Measurements from ENCODE around the gene CREB5. TPM values are rescaled to one million over a fixed set of nuclear protein-coding genes. Genes with fewer than 3 reads are reported as not detected.

CREB5 gene
- total RNA-seq, 1 experiment from 2014 or later: 0.49 TPM

- H3K27ac ChIP-seq (ENCODE audit: low read depth, low read length): no peak overlapping the region
- H3K4me2 ChIP-seq (ENCODE audit: low read length): no peak overlapping the region
- ChIA-PET CTCF (no interaction called here), RAD21 (ENCODE audit: low non-redundant PET in 1 of 2, low total read pairs in 2 of 2, uncharacterized antibody in 2 of 2, unreplicated experiment in 2 of 2) (no interaction called here), POLR2A (no interaction called here)
- peaks cover 86% of the 10 kb centered on the region for H3K27me3 ChIP-seq (ENCODE audit: insufficient read depth, low read length)
- H3K4me3 ChIP-seq (replicated peaks in 1 of 2; ENCODE audit: low read depth in 1 of 2, low read length in 2 of 2): no peak overlapping the region
- H3K9ac ChIP-seq (ENCODE audit: low read length): no peak overlapping the region
- BruUV-seq (replicated peaks): no TSS peak
- H2AFZ ChIP-seq (ENCODE audit: low read depth, low read length, poor library complexity, severe bottlenecking): no peak overlapping the region
- H3K36me3 ChIP-seq (ENCODE audit: control insufficient read depth in 1 of 2, insufficient read depth in 2 of 2, low read length in 2 of 2): no peaks in the 10 kb centered on the region
- intact Hi-C loops (cut with micrococcal nuclease): no loop called here
- ATAC-seq: no peak
- no peak for TF ChIP-seq JUND (IDR thresholded peaks at IDR 0.05)
- TF ChIP-seq FOSL1 (IDR thresholded peaks at IDR 0.05; ENCODE audit: low read depth): no peak
- no peak for TF ChIP-seq CEBPB (IDR thresholded peaks at IDR 0.05; ENCODE audit: low read depth)
- TF ChIP-seq EGR1 (IDR thresholded peaks at IDR 0.05; ENCODE audit: low read depth): no peak
- TF ChIP-seq CTCF (IDR thresholded peaks at IDR 0.05 in 2 of 3, conservative IDR thresholded peaks at IDR 0.05 in 1 of 3; ENCODE audit: borderline replicate concordance in 1 of 3, insufficient read depth in 1 of 3, low read depth in 2 of 3, low read length in 2 of 3): no peak
- TF ChIP-seq ZNF274 (IDR thresholded peaks at IDR 0.05; ENCODE audit: low read depth, low read length): no peak
- no peak for TF ChIP-seq ELF1 (IDR thresholded peaks at IDR 0.05; ENCODE audit: borderline replicate concordance, low read depth)
- TF ChIP-seq TCF7L2 (IDR thresholded peaks at IDR 0.05; ENCODE audit: borderline replicate concordance, extremely low read depth, insufficient read depth, insufficient read length): no peak
- no peak for TF ChIP-seq ZFX (IDR thresholded peaks at IDR 0.05)
- TF ChIP-seq REST (IDR thresholded peaks at IDR 0.05; ENCODE audit: low read depth): no peak
- no peaks in the 10 kb centered on the region for H3K9me2 ChIP-seq (ENCODE audit: insufficient read depth)
- no peaks in the 10 kb centered on the region for H4K20me1 ChIP-seq (ENCODE audit: insufficient read depth)
- no peaks in the 10 kb centered on the region for H3K9me3 ChIP-seq (ENCODE audit: control insufficient read depth in 1 of 2, insufficient read depth in 1 of 2, low read depth in 1 of 2, low read length in 2 of 2)
- H3K4me1 ChIP-seq (ENCODE audit: control insufficient read depth in 1 of 2, insufficient read depth in 2 of 2, low read length in 2 of 2): no peaks in the 10 kb centered on the region
- H3K79me2 ChIP-seq (ENCODE audit: insufficient read depth, low read length): no peaks in the 10 kb centered on the region
- no peak for DNase-seq (ENCODE audit: low read depth, low spot score)
Observed at GRCh38 chr7:28474282-28474638, 61.9 kb downstream of the CREB5 start.
